T-helper 1 cell treated with Interleukin-12 subunit alpha and Interleukin-12 subunit beta and Interleukin-4 antibody, amounts not matched to agents 30 μg/mL and 1 μg/mL, for 36 hours (primary cell): ENCODE data around the gene DYDC1.
"Not testable (repeated sequence)": the region's sequence is repeated elsewhere in the genome, so short reads cannot be mapped to it uniquely, and the experiment has no call there.

Source experiments
- H3K27ac Mint-ChIP-seq: one replicate; pipeline ENCODE4 v1.8.0; 2021; ENCODE audit warnings: mild to moderate bottlenecking, mixed read lengths
- H3K27me3 Mint-ChIP-seq: one replicate; pipeline ENCODE4 v1.8.0; 2021; ENCODE audit warnings: low read depth, mixed read lengths
- H3K36me3 Mint-ChIP-seq: one replicate; pipeline ENCODE4 v1.8.0; 2021; ENCODE audit warnings: low read depth, mixed read lengths
- H3K4me1 Mint-ChIP-seq: one replicate; pipeline ENCODE4 v1.8.0; 2021; ENCODE audit warnings: low read depth, mixed read lengths
- H3K4me3 Mint-ChIP-seq: one replicate; pipeline ENCODE4 v1.8.0; 2021; ENCODE audit warnings: mild to moderate bottlenecking, moderate library complexity, mixed read lengths
- H3K9me3 Mint-ChIP-seq: one replicate; pipeline ENCODE4 v1.8.0; 2021; ENCODE audit warnings: mixed read lengths

DYDC1 gene

GRCh38 chr10:80321183-80321582, 35.4 kb downstream of the DYDC1 start:
- Mint-ChIP-seq H3K4me1 (no peaks in the 10 kb centered on the region), H3K36me3 (no peaks in the 10 kb centered on the region), H3K27ac (no peak overlapping the region), H3K27me3 (peaks cover 8% of the 10 kb centered on the region), H3K9me3 (no peaks in the 10 kb centered on the region), H3K4me3 (no peak overlapping the region)

GRCh38 chr10:80320377-80320776, 36.2 kb downstream of the DYDC1 start:
- H3K4me3 Mint-ChIP-seq: no peak overlapping the region
- H3K4me1 Mint-ChIP-seq: no peaks in the 10 kb centered on the region
- peaks cover 8% of the 10 kb centered on the region for H3K27me3 Mint-ChIP-seq
- no peaks in the 10 kb centered on the region for H3K36me3 Mint-ChIP-seq
- no peak overlapping the region for H3K27ac Mint-ChIP-seq
- H3K9me3 Mint-ChIP-seq: no peaks in the 10 kb centered on the region

DNA sequence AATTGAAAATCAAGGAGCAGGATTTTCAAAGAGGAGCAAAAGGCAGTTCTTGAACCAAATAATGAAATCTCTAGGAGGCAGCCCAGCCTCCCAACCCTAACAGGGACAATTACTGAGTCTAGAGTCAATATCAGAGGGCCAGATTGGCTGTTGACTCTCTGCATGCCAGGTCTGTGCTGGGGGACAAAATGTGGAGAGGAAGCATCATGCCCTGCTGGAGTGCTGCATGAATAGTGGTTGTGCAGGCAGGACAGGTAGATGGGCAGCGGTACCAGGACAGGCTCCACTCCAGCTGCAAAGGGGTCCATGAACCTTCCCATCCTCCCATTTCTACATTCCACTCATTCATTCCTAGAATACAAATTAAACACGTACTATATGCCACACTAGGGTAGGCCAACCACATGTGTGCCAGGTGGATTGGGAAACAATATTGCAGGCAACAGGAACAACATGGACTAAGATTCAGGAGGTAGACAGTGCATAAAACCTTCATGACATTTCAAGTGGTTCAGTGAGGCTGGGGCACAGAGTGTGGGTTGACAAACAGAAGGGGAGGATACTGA, 36.7 kb downstream of the DYDC1 start:
- no peaks in the 10 kb centered on the region for H3K9me3 Mint-ChIP-seq
- no peak overlapping the region for H3K4me3 Mint-ChIP-seq
- no peaks in the 10 kb centered on the region for H3K36me3 Mint-ChIP-seq
- H3K27ac Mint-ChIP-seq: no peak overlapping the region
- H3K27me3 Mint-ChIP-seq: peaks cover 8% of the 10 kb centered on the region
- no peaks in the 10 kb centered on the region for H3K4me1 Mint-ChIP-seq

GRCh38 chr10:80319318-80319717, 37.2 kb downstream of the DYDC1 start:
- peaks cover 8% of the 10 kb centered on the region for H3K27me3 Mint-ChIP-seq
- H3K4me3 Mint-ChIP-seq: no peak overlapping the region
- H3K27ac Mint-ChIP-seq: no peak overlapping the region
- no peaks in the 10 kb centered on the region for H3K4me1 Mint-ChIP-seq
- no peaks in the 10 kb centered on the region for H3K36me3 Mint-ChIP-seq
- H3K9me3 Mint-ChIP-seq: no peaks in the 10 kb centered on the region

- Mint-ChIP-seq H3K27ac (no peak overlapping the region), H3K4me1 (no peaks in the 10 kb centered on the region), H3K27me3 (peaks cover 8% of the 10 kb centered on the region), H3K4me3 (no peak overlapping the region), H3K9me3 (no peaks in the 10 kb centered on the region), H3K36me3 (no peaks in the 10 kb centered on the region)
Measured at GRCh38 chr10:80318742-80319141, 37.8 kb downstream of the DYDC1 start.

DNA sequence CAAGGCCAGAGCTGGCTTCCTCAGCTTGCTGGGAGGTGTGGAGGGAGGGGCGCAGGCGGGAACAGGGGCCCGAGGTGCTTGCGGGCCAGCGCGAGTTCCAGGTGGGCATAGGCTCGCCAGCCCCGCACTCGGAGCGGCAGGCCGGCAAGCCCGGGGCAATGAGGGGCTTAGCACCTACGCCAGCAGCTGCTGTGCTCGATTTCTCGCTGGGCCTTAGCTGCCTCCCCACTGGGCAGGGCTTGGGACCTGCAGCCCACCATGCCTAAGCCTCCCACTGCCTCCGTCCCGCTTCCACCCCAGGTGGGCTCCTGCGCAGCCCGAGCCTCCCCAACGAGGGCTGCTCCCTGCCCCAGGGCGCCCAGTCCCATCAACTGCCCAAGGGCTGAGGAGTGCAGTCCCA, 41.2 kb downstream of the DYDC1 start:
- Mint-ChIP-seq H3K27ac (no peak overlapping the region), H3K4me1 (no peaks in the 10 kb centered on the region), H3K9me3 (no peaks in the 10 kb centered on the region), H3K27me3 (peaks cover 8% of the 10 kb centered on the region), H3K36me3 (no peaks in the 10 kb centered on the region), H3K4me3 (no peak overlapping the region)

- Mint-ChIP-seq H3K9me3 (no peaks in the 10 kb centered on the region), H3K27ac (no peak overlapping the region), H3K27me3 (peaks cover 5% of the 10 kb centered on the region), H3K36me3 (no peaks in the 10 kb centered on the region), H3K4me3 (no peak overlapping the region), H3K4me1 (no peaks in the 10 kb centered on the region)
Measured at GRCh38 chr10:80313523-80313922, 43.0 kb downstream of the DYDC1 start.

GRCh38 chr10:80305989-80306388, 50.6 kb downstream of the DYDC1 start:
- not testable (repeated sequence) for H3K27me3 Mint-ChIP-seq, H3K36me3 Mint-ChIP-seq, H3K27ac Mint-ChIP-seq, H3K4me3 Mint-ChIP-seq, H3K4me1 Mint-ChIP-seq, H3K9me3 Mint-ChIP-seq

GRCh38 chr10:80296942-80297341, 59.6 kb downstream of the DYDC1 start:
- Mint-ChIP-seq H3K27me3 (peaks cover 5% of the 10 kb centered on the region), H3K27ac (no peak overlapping the region), H3K9me3 (peaks cover 10% of the 10 kb centered on the region), H3K4me1 (no peaks in the 10 kb centered on the region), H3K36me3 (no peaks in the 10 kb centered on the region), H3K4me3 (no peak overlapping the region)

- no peaks in the 10 kb centered on the region for H3K4me1 Mint-ChIP-seq
- H3K9me3 Mint-ChIP-seq: peaks cover 5% of the 10 kb centered on the region
- H3K27ac Mint-ChIP-seq: no peak overlapping the region
- H3K4me3 Mint-ChIP-seq: no peak overlapping the region
- H3K36me3 Mint-ChIP-seq: no peaks in the 10 kb centered on the region
- peaks cover 15% of the 10 kb centered on the region for H3K27me3 Mint-ChIP-seq
Measured at GRCh38 chr10:80292607-80293239, 63.8 kb downstream of the DYDC1 start.

- Mint-ChIP-seq H3K9me3 (no peaks in the 10 kb centered on the region), H3K4me3 (no peak overlapping the region), H3K36me3 (no peaks in the 10 kb centered on the region), H3K27ac (no peak overlapping the region), H3K4me1 (no peaks in the 10 kb centered on the region), H3K27me3 (peaks cover 18% of the 10 kb centered on the region)
Measured at GRCh38 chr10:80290474-80291220, 65.9 kb downstream of the DYDC1 start.

DNA sequence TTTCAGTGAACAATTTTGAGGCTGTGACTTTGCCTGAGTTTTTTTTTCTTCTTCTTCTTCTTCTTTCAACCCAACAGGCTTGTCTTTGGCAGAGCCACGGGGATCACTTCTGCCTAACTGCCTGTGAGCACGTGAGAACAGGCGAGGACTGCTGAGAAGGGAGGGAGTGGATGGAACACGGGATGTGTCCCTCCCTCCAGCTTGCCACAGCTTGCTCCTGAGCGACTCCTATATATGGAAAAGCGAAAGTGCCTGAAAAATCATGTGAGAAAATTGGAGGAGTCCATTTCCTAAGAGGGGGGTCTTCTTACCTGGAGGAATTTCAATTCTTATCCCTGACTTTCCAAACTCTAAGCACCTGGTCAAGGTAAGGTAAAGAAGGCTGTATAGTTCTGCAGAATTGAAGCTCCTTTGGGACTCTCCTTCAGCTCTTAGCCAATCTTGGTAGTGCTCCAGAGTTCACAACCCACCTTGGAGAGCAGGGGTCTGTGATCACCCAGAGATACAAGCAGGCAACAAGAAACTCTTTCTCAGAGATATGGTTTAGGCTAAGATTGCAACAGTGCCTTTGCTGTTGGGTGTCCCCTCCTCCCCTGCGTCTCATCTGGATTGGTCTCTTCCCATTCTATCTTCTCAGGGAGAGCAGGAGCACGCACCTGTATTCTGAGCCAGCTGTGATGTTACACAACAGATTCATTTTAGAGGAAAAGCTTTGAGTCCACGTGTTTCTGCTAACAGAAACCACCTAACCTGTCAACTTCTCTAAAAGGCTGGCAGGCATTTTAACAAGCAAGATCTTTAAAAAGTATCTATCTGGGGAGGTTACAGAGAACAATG, 66.9 kb downstream of the DYDC1 start, which contains the start of gene MAT1A:
MAT1A (minus strand) TSS at position 208 of the 837 bp plus-strand sequence. CDS start 235 bp downstream, outside the sequence.
- Mint-ChIP-seq H3K4me3 (no peak within 1 kb of the TSS), H3K36me3 (no peaks in the 10 kb centered on the region), H3K4me1 (no peaks in the 10 kb centered on the region), H3K9me3 (no peaks in the 10 kb centered on the region), H3K27me3 (peaks cover 22% of the 10 kb centered on the region), H3K27ac (no peak within 1 kb of the TSS)

DNA sequence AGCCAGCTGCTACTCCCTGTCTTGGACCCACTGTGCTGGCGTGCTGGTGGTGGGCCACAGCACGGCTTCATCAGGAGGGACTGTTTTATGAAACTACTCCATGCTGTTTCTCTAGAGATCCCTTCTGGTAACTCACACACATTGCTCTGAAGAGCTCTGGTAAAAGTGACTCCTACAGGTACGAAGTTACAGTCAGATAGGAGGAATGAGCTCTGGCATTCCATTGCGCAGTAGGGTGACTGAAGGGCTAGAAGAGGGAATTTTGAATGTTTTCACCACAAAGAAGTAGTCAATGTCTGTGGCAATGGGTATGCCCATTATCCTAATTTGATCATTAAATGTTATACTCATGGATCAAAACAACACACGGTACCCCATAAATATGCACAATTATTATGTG, 67.7 kb downstream of the DYDC1 start:
- H3K4me1 Mint-ChIP-seq: no peaks in the 10 kb centered on the region
- peaks cover 22% of the 10 kb centered on the region for H3K27me3 Mint-ChIP-seq
- no peaks in the 10 kb centered on the region for H3K36me3 Mint-ChIP-seq
- no peaks in the 10 kb centered on the region for H3K9me3 Mint-ChIP-seq
- H3K27ac Mint-ChIP-seq: no peak overlapping the region
- no peak overlapping the region for H3K4me3 Mint-ChIP-seq
